DND-41 (cell line): ENCODE results near the gene HSPG2.

ENCODE experiments used
- CTCF ChIP-seq: IDR thresholded peaks from 2 replicates; pipeline ENCODE4 v1.5.1; 2012; ENCODE audit warnings: borderline replicate concordance, low read length, moderate library complexity, mild to moderate bottlenecking; ENCODE audit not compliant: poor library complexity, severe bottlenecking; ENCODE audit errors: extremely low read depth
- EZH2 ChIP-seq: IDR thresholded peaks from 3 replicates; pipeline ENCODE4 v1.6.1; 2012; ENCODE audit warnings: borderline replicate concordance, low read depth, mild to moderate bottlenecking, moderate library complexity, low read length, inconsistent platforms; ENCODE audit not compliant: severe bottlenecking

GRCh38 chr1:21838359-21839157 lies 98.6 kb downstream of the HSPG2 start:
- TF ChIP-seq CTCF (no peak), EZH2 (no peak)
